GM19023 (cell line): Measurements from ENCODE around the gene PSMB7.

Experiments
- ATAC-seq: cut with Tn5 transposase; IDR thresholded peaks from one replicate; pipeline ENCODE4 v1.9.1; 2021; ENCODE audit warnings: mild to moderate bottlenecking, moderate library complexity; ENCODE audit not compliant: unreplicated experiment

PSMB7 gene

DNA sequence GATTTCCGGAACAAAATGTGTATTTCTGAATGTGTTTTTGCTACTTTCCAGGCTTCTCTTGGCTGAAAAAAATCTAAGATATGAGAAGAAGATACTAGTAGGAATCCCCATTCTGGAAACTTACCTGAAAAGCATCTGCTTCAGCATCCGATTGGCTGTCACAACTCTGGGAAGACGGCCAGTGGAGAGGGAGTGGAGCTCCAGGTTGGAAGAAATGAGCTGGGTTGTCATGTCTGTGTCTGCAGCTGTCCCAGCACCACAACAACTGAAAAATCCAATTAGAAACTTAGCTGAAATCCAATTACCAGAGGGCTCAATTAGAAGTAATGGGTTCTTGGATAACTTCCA is 3.0 kb downstream of the PSMB7 start:
- no peak for ATAC-seq

DNA sequence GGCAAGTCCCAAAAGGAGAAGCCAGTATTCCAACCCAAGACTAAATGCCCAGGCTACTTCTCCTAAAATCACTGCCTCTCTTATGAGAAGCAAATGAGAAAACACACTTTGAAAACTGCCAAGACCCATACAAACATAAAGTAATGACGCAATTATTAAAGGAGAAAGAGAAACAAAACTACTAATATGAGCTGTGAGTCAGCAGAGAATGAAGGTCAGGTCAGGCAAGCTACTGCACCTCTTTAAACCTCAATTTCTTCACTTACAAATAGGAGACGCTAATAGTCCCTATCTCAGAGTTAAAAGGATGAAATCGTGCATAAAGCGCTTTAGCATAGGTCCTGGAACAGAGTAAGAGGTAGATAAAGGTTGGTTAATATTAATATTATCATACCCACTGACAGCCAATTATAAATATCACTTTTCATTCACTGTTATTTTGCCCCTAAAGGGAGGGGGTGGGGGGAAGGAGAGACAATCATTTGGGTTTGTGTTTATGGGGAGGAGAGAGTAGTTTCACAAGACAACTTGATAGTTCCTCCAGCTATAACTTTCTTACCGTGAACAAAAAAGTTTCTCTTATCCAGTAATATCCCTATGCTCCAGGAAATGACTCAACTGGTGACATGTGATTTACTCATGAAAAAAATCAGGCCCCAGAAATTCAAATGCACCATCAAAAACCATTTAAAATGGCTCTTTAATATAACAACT is 3.6 kb downstream of the PSMB7 start:
- no peak for ATAC-seq

DNA sequence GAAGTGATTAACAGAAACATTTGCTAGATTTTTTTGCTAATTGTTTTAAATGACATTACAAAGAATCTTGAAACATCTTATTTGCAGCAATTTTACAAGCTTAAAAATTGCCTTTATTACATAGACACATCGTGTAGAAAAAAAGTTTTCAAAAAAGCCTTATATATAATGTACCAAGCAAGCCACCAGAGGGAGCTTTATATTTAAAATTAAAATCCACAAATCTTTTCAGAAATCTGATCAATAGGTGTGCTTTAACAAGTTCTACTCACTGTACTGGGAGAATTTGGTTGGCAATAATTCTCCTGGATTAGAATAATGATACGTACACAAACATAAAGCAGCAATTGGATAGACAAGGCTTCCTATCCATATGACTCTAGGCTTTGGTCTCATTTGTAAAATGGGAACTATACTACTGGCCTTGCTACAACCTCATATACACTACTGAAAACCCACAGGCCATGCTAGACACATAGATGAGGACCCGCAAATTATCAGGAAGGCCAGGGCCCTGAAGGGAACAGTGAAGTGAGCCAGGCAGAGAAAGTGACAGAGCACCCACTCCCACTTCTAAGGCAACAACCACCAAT is 4.8 kb downstream of the PSMB7 start:
- no peak for ATAC-seq

DNA sequence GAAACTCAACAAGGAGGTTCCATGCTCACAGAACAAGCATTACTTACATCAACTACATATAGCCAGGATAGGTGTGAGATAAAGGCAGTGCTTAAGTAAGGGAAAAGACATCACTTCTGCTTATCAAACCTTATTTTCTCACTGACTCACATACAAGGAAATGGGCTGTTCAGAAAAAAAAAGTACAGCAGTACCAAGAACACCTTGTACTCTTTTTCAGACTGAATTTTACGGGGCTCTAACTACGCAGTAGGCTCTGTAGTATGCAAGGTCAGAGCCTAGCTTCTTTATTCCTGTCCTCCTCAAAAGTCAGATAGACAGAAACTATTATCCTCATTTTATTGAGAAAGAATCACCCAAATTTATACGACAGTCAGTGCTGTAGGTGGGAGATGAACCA is 5.8 kb downstream of the PSMB7 start:
- no peak for ATAC-seq

DNA sequence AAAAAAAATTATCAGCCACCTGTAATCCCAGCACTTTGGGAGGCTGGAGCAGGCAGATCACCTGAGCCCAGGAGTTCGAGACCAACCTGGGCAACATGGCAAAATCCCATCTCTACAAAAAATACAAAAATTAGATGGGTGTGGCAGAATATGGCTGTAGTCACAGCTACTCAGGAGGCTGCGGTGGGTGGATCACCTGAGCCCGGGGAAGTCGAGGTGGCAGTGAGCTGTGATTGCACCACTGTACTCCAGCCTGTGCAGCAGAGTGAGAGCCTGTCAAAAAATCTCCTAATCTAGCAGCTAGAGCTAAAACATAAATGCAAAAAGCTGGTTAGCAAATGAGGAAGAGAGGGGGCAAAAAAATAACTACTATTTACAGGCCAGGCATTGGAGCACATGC is 12.0 kb downstream of the PSMB7 start:
- no peak for ATAC-seq

DNA sequence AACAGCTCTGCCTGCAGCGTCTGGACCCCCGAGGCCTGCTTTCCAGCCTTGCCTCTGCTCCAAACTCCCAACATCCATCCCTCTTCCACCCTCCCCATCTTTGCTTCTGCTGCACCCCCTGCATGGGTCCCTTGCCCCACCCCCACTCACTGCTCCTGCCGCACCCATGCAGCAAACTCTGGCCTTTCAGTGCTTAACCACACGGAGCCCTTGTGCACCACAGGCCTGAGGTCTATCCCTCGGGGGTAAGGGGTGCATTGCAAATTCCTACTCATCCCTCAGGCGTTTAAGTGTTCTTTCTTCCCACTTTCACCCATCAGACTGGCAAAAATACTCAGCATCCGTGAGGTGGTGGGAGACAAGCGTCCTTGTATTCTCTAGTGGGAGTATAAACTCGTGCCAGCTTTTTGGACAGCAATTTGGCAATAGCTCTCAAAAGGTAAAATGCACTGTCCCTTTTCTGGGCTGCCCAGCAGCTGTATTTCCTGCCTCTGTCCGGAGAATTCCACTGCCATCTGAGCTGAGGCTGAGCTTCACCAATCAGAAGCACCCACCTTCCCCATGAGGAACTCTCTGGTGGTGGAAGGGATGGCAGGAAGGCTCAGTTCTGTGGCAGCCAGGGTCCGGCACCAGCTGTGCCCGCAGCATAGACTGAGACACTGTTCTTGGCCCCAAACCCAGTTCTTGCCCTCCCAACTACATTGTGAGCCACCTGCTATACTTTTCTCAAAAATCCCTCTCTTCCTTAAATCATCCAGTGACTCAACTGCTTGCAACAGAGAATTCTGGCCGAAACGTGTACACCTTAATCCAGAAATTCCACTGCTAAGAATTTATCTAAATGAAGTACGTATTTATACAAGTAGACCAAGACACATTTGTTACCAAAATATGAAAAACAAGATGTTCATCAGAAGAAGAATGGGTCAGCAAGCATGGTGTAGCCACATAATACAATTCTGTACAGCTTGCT is 15.0 kb downstream of the PSMB7 start:
- no peak for ATAC-seq

DNA sequence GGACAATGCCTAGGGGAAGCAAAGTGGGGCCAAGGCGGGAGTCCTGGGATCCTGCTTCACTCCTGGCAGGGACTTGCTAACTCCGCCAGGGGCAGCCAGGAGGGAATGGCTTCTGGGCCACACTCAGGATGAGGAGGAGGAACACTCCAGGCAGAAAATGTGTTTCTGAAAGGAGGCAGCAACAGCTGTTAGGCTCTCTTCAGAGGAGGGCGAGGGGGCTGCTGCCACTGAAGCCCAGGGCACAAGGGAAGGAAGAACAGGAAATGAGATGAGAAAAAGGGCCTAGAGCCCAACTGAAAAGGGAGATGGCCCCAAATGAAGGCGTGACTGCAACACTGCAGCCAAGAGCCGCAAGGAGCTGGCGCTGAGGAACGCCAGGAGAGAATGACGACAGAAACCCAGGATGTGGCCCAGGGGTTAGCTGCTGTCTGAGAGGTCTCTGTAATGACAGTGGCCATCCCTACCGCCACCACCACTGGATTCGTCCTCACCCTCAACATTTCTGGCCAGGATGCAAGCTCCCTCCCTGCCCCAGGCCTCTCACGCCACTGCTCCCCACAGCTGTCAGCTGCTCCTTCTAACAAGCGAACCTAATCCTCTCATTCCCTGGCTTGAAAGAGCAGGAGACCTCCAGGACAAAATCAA is 15.8 kb downstream of the PSMB7 start:
- ATAC-seq, result no peak

DNA sequence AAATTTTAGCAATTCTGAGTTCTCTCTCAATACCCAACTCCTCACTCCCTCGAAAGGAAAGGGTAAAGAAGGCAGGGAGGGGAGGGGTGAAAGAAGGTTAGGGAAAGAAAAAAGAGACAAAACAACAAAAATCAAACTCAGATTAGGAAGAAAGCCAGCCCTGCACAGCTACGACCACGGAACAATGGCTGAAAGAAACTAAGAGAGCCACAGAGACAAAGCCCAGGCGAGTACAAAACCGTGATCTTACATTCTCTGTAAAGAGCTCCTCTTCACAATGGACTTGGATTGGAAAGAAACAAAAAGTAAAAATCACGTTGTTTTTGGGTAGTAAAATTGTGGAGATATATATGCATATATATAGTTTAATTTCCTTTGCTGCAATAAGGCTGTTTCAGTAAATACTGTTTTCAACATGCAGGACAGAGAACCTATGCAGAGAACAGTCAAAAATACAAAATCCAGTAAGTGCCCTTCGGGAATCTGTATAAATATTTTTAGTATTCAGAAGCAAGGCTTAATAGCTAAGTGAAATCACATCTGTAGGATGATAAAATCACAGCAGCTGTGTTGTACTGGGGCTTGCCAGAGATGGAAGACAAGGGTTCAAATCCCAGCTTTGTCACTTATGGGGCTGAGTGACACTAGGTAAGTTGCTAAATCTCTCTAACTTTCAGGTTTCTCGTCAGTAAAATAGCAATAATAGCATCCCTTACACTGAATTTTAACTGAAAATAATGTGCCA is 16.9 kb downstream of the PSMB7 start:
- no peak for ATAC-seq

DNA sequence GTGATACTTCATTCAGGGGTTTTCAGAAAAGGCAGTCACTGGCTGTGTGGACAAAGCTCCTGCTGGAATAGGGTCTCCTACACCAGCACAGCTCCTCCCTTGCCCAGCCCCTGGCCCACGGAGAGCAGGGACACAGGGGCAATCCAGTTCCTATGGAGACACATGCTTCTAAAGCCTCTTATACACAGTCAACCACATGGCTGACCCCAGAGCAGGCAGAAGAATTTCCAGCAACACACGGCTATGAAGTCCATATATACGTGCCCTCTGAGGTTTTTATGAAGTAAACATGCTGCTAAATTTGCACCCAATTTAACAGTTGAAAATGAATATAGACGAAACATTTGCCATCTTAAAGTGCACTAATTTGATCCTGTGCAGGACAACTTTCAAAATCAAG is 19.4 kb downstream of the PSMB7 start:
- no peak for ATAC-seq

DNA sequence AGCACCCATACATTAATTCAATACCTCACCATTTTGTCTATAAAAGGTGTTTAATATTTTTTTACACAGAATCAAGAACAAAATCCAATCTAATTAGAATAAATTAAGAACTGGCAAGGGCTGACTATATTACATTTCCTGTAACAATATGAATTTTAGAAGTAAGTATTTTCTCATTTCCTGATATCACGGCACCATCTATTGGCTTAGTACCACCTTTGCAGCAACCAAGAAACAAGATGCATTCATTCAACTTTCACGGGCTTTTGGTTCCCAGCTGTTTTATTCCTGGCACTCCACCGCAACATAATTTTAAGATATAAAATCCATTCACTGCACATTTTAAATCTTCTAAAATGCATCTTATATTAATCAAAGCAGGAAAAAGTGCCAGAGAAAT is 20.6 kb downstream of the PSMB7 start:
- no peak for ATAC-seq

DNA sequence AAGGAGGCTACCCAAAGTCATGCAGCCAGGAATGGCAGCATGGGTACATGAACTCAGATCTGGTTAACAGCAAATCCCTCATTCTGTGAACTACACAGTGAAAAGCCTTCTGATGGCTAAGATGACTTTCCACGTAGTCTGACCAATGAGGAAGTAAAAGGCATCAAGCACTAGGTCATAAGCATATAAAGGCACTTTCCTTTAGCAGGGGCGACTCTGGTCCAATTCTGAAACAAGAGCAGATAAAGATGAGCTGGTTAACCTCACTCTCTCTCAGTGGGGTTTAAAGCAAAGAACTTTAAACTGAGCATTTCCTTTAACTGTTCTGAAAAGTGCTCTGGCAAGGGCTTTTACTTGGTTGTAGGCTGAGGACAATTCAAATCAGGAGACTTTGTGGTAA is 21.1 kb downstream of the PSMB7 start:
- no peak for ATAC-seq

DNA sequence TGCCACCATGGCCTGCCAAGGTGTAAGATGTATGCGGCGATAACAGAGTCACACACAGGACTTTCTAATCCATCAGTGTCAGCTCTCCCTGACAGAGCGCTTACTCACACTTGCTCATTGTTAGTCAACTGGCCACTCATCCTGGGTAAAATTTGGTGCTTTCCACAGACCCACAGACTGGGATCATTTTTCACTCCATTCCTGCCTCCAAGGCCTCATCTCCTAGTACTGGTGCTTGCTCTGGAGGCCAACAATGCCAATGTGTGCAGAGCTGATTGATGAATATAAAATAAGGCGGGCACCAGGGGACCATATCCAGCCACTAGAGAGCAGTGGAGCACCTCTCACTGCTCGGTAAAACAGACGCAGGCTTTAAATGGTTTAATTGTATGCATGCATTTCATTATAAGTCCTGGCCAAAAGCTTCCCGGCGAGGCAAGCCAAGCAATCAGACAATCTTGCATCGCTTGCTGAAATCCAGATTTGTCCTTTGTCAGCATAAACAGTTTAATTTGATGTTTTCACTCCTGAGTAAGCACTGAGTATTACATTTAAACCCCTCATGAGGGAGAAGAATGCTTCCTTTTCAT is 22.3 kb downstream of the PSMB7 start:
- no peak for ATAC-seq

DNA sequence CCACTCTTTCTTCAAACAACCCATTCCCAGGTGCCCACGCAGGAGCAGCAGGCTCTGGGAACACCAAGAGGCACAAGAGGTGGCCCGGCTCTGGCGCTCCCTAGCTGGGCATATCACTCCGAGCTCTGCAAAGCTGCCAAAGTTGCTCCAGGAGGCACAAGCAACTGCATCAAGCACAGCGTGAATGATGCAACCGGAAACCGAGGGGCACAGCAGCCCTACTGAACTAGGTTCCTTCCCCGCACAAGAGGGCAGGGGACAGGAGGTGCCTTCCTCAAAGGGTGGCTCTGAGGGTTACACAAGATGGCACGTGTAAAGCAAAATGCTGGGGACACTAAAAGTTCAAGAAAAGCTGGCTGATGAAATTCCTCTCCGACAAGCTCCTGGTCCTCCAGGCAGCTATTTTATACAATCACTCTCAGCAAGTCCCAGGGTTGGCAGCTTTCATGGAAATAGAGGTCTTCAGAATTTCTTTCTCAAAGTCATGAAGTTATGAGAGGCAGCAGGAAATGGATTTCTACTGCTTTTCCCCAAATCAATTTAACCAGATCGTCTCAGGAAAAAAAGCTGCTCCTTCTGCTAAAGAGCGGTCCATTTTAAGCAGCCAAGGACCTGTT is 22.9 kb downstream of the PSMB7 start:
- no peak for ATAC-seq

DNA sequence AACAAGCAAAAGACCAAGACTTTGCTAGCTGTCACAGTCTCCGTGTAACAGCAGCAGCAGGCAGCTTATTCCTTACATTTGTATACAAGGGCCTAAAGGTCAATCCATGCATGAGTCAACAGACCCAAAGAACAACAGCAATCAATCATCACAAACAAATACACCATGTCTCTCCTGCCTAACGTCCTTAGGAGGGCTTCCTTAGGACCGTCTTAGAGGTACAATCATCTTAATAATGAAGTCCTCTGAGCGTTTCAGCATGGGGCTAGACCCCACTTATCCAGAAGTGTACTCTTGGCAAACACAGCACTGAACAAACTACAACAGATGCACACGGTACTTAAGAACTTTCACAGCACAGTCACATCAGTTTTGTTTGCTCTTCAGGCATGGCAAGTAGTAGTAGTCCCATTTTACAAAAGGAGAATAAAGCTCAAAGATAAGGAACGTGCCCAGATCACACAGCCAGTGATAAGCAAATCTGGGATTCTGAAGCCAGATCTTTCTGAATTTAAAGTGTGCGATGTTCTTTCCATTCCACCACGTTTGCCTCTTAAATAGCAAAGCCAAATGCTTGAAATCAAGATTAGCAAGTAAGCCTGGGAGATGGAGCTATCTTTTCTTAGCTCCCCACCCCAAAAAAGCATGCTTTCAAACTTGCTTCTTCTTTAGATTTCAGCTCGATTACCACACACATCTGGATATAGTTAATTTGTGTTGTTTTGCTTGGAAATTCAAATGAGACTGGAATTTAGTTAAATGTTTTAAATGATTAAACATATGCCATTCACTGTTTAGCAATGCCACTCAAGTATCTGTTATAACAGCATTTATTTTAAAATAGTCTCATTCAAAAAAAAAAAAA is 24.2 kb downstream of the PSMB7 start:
- ATAC-seq, result no peak

DNA sequence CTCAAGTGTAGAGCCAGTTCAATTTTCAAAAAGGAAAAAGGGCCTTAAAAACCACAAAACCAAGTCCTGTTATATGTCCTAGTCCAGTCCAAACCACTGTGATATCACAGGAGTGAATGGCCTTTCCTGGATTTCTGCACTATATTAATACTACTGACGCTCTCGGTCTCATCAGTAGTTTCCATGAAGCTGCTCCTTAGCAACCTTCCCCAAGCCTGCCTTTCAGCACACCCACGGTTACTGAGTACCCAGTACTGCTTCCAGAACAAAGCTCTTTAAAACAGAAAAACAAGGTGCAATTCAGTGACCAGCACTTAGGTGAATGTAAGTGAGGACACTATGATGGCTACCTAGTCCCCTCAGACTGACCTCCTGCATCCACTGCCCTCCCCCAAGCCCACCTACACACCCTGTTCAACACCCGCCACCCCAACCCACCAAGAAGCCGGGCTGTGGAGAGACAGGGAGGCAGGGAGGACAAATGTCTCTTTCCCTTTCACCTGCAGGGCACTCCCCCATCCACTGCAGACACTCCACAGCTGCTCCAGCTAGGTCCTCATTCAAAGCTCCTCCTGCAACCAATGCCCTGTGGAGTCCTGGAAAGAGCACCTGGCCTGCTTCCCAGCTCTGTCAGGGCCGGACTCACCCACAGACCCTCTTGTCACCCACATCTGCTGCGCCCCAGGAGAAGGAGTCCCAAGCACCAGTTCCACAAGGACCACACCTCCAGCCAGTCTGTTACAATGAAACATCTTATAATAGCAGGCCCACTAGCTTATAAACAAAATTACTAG is 25.9 kb downstream of the PSMB7 start:
- ATAC-seq, result no peak

DNA sequence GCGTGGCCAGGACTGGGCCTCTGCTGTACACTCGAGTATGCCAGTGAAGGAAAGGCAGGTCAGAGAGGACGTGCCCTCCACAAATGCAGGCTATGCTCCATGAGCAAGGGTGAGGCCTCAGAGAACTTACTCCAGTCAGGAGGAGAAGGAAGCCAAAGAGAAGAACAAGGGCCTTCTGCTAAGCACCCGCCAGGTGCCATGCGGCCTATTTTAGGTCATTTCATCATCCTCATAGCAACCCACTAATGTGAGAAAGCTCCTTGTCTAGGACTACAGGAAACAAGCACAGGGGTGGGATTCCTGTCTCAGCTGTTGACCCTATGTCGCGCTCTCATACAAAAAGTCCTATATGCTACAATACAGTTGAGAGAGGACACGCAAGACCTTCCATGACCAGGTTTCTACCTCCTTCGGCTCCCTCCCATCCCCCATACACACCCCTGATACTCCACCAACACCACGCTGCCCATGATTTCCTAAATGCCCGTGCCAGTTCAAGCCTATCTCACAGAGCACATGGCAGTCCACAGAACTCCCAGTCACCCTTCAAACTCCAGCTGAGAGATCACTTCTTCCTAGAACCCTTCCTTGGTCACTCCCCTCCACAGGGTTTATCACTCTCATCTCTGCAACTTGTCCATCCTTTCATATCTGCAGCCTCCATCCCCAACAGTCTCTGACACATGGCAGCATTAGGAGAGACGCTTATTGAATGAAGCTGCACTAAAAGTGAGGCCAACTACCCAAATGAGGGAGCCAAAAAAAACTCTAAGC is 26.8 kb downstream of the PSMB7 start:
- no peak for ATAC-seq

DNA sequence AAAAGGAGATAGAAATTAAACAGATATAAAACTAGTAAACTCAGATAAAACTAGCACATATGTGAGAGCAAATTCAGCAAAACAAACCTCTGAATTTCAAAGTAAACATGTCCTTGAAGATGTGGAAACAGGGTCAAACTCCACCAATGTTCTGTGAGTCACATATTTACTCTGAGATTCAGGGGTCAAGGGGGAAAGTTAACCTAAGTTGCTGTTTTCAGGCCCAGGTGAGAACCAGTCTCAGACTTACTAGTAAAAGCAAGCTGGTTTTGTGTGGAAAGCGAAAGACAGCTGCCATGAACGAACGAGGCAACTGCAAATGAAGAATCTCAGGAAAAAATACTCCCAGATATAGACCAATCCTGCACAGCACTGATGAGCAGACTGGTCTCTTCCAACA is 29.0 kb downstream of the PSMB7 start:
- ATAC-seq, result no peak
